Right atrium auricular region (tissue), 2 donors: ENCODE measurements around the gene WWP2. TPM values are rescaled to one million over a fixed set of nuclear protein-coding genes. Genes with fewer than 3 reads are reported as not detected.
A peak's percentile ranks its signal among the peaks of the same experiment; 100 is the strongest.

Experiments used
- DNase-seq: peaks from one replicate; pipeline ENCODE4 v3.0.0-alpha.2; 2019; ENCODE audit warnings: low spot score
- H3K27ac ChIP-seq, 2 donors: fragments of 200-600 bp; sonication (generic); 1 replicate in 1 of 2; 2 replicates in 1 of 2; pipeline ENCODE4 v1.5.1; 2016 to 2019
- H3K27me3 ChIP-seq, 2 donors: fragments of 200-600 bp; sonication (generic); one replicate each; pipeline versions ENCODE4 v1.5.1 to v1.6.0; 2017 to 2019
- H3K36me3 ChIP-seq: fragments of 200-600 bp; sonication (generic); one replicate; pipeline ENCODE4 v1.5.1; 2016
- H3K4me1 ChIP-seq, 2 donors: fragments of 200-600 bp; sonication (generic); one replicate each; pipeline versions ENCODE4 v1.5.1 to v1.6.0; 2017 to 2019
- H3K4me3 ChIP-seq, 2 donors: fragments of 200-600 bp; sonication (generic); 1 replicate in 1 of 2; 2 replicates in 1 of 2; pipeline ENCODE4 v1.5.1; 2017 to 2019; ENCODE audit warnings: mild to moderate bottlenecking in 1 of 2, moderate library complexity in 1 of 2
- H3K9me3 ChIP-seq, 2 donors: fragments of 200-600 bp; sonication (generic); one replicate each; pipeline ENCODE4 v1.5.1; 2019
- CTCF ChIP-seq, 2 donors: fragments of 200-600 bp; sonication (generic); IDR thresholded peaks; one replicate each; pipeline ENCODE4 v1.5.1; 2019; ENCODE audit warnings: antibody characterized with exemption in 2 of 2
- total RNA-seq, 2 donors: library from RNA; depleted of rRNA; stranded (reverse); fragments of >200 nt; gene quantifications; one replicate each; pipeline ENCODE4 v1.1.0, GENCODE V29; 2016

The WWP2 gene
- total RNA-seq, 2 donors from 2014 or later = 16.1 to 21.2 TPM

- no peak overlapping the region for H3K4me3 ChIP-seq
- no peak for DNase-seq
- H3K4me1 ChIP-seq = no peaks in the 10 kb centered on the region
- no peaks in the 10 kb centered on the region for H3K9me3 ChIP-seq
- H3K36me3 ChIP-seq = no peaks in the 10 kb centered on the region
- TF ChIP-seq CTCF (IDR thresholded peaks at IDR 0.05) = no peak
- H3K27me3 ChIP-seq = no peaks in the 10 kb centered on the region
- H3K27ac ChIP-seq = no peak overlapping the region
Observed at GRCh38 chr16:69793526-69793925, 31.4 kb downstream of the WWP2 start.

GRCh38 chr16:69794486-69794885 lies 32.4 kb downstream of the WWP2 start:
- H3K4me1 ChIP-seq = no peaks in the 10 kb centered on the region
- H3K27ac ChIP-seq = no peak overlapping the region
- TF ChIP-seq CTCF (IDR thresholded peaks at IDR 0.05) = no peak
- no peak overlapping the region for H3K4me3 ChIP-seq
- H3K9me3 ChIP-seq = no peaks in the 10 kb centered on the region
- H3K27me3 ChIP-seq = no peaks in the 10 kb centered on the region
- H3K36me3 ChIP-seq = peaks cover 7% of the 10 kb centered on the region
- DNase-seq = no peak

- DNase-seq = no peak
- H3K27me3 ChIP-seq = no peaks in the 10 kb centered on the region
- no peaks in the 10 kb centered on the region for H3K9me3 ChIP-seq
- no peaks in the 10 kb centered on the region for H3K4me1 ChIP-seq
- H3K4me3 ChIP-seq = peak overlapping the region in 1 of 2 donors; percentile 5
- no peak overlapping the region for H3K27ac ChIP-seq
- peak; percentile 74 to 95 for TF ChIP-seq CTCF (IDR thresholded peaks at IDR 0.05)
- H3K36me3 ChIP-seq = peaks cover 10% of the 10 kb centered on the region
Observed at GRCh38 chr16:69796285-69797118, 34.4 kb downstream of the WWP2 start.

- no peak overlapping the region for H3K27ac ChIP-seq
- peak in 1 of 2 donors; percentile 58 for TF ChIP-seq CTCF (IDR thresholded peaks at IDR 0.05)
Observed at GRCh38 chr16:69798466-69798865, 36.3 kb downstream of the WWP2 start.

GRCh38 chr16:69799611-69800031 lies 37.5 kb downstream of the WWP2 start:
- H3K36me3 ChIP-seq = peaks cover 10% of the 10 kb centered on the region
- H3K9me3 ChIP-seq = no peaks in the 10 kb centered on the region
- no peak for TF ChIP-seq CTCF (IDR thresholded peaks at IDR 0.05)
- H3K4me3 ChIP-seq = no peak overlapping the region
- no peaks in the 10 kb centered on the region for H3K4me1 ChIP-seq
- H3K27ac ChIP-seq = no peak overlapping the region
- H3K27me3 ChIP-seq = no peaks in the 10 kb centered on the region
- DNase-seq = no peak

More at GRCh38 chr16:69798466-69798865, 36.3 kb downstream of the WWP2 start:
- no peaks in the 10 kb centered on the region for H3K27me3 ChIP-seq
- H3K9me3 ChIP-seq = no peaks in the 10 kb centered on the region
- H3K36me3 ChIP-seq = peaks cover 10% of the 10 kb centered on the region
- DNase-seq = no peak
- no peak overlapping the region for H3K4me3 ChIP-seq
- H3K4me1 ChIP-seq = no peaks in the 10 kb centered on the region
